GM18867 (cell line): ENCODE data around the gene ZFYVE28.
"Not testable (repeated sequence)": the region's sequence is repeated elsewhere in the genome, so short reads cannot be mapped to it uniquely, and the experiment has no call there.

Experiments
- ATAC-seq: cut with Tn5 transposase; IDR thresholded peaks from one replicate; pipeline ENCODE4 v1.9.1; 2021; ENCODE audit warnings: mild to moderate bottlenecking, moderate library complexity; ENCODE audit not compliant: unreplicated experiment

ZFYVE28 gene

DNA sequence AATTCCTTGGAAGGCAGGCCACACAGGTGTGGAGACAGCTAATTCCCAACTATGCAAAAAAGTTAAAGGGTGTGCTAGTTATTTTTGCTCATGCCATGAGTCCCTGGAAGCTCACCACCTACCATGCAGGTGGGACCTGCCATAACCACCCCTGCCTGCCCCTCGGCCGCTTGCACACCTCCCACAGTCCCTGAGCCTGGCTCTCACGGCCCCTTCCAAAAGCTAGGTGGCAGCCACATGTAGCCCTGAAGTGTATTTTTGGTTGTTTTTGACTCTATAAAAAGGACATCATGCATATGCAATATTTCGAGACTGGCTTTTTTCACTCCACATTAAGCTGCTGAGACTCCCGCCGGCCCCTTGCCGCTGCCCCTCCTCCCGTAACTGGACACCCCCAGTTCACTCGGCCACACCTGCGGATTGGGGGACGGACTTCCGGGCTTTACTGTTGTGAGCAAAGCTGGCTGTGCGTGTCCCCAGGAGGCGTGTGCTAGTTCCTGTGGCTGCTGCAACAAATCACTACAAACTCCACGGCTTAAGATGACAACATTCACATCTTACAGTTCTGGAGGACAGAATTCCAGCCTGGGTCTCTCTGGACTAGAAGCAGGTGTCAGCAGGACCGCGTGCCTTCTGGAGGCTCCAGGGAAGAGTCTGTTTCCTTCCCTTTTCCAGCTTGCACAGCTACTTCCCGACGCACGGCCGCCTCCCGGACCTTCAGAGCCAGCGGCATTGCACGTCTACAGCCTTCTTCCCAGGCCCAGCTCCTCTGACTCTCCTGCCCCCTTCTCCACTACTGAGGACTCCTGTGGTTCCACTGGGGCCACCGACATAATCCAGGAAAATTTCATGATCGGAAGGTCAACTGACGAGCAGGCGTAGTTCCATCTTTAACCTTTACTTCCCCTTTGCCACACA is 24.8 kb downstream of the ZFYVE28 start:
- ATAC-seq: peak; percentile 52

- ATAC-seq: no peak
These were observed 27.5 kb downstream of the ZFYVE28 start for GRCh38 chr4:2390784-2391421.

GRCh38 chr4:2390146-2390545 is 28.3 kb downstream of the ZFYVE28 start:
- ATAC-seq: no peak

DNA sequence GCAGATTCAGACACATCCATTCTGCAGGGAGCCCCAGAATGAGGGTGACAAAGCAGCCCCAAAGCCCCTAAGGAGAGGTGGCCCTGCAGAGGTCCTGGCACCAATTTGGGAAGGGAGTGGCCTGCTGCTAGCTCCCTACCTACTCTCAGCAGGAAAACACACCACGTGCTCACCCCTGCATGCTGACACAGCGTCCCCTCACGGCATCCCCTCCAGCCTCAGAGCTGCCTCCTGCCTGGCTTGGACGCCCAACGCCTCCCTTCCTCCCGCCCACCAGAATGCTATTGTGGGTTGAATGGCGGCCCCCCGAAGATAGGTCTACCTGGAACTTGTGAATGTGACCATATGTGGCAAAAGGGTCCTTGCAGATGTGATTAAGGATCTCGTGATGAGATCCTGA is 28.8 kb downstream of the ZFYVE28 start:
- no peak for ATAC-seq

- no peak for ATAC-seq
These were observed 29.8 kb downstream of the ZFYVE28 start for GRCh38 chr4:2388429-2389182.

DNA sequence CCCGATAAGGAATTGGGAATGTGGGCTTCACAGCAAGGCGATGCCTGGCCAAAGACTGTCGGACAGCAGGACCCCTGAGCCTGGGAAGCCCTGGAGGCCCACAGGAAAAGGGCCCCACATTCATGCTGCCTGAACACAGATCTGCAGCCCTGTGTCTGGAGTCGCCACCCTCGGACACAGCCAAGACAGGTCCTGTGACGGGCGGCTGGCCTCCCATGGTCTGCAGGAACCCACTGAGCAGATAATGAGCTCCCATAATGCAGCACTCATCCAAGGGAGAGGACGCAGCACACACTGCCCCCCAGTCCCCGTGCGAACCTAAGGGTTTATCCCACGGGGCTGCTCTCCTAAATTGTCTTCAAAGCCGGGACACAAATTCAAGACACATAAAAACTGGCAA is 30.6 kb downstream of the ZFYVE28 start:
- no peak for ATAC-seq

DNA sequence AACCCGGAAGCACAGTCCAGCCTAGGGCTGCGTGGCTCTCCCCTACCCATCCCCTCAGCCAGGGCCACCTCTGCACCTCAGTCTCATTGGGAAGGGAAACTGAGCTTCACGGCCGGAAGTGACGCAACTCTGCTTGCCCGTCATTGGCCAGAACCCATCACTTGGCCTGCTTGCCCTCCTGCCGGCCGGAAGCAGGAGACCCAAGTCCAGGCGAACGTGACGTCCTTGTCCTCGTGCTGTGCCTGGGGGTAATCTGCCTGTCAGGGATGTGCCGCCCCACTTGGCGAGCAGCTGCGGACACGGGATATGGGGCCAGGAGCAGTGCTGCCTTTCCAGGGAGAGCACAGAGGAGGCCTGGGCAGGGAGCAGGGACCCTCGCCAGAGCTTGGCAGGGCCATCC is 31.2 kb downstream of the ZFYVE28 start:
- no peak for ATAC-seq

DNA sequence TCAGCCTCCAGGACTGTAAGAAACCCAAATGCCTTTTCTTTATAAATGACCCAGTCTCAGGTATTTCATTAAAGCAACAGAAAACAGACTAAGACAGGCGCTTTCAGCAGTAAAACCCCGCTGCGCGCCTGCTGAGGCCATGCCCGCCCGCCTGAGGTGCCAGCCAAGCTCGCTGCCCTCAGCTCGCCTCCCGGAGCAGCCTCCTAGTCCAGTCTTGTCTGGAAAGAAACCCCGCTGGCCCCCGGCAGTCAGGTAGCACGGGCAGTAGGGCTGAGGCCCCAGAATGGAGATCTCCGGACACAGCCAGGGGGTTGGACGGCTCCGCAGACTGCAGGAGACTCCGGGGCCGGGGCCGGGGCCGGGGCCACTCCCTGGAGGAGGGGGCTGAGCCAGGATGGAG is 31.7 kb downstream of the ZFYVE28 start:
- no peak for ATAC-seq

GRCh38 chr4:2385516-2385915 is 32.9 kb downstream of the ZFYVE28 start:
- ATAC-seq: no peak

- ATAC-seq: no peak
These were observed 34.2 kb downstream of the ZFYVE28 start for GRCh38 chr4:2384245-2384644.

GRCh38 chr4:2383760-2384159 is 34.7 kb downstream of the ZFYVE28 start:
- no peak for ATAC-seq

DNA sequence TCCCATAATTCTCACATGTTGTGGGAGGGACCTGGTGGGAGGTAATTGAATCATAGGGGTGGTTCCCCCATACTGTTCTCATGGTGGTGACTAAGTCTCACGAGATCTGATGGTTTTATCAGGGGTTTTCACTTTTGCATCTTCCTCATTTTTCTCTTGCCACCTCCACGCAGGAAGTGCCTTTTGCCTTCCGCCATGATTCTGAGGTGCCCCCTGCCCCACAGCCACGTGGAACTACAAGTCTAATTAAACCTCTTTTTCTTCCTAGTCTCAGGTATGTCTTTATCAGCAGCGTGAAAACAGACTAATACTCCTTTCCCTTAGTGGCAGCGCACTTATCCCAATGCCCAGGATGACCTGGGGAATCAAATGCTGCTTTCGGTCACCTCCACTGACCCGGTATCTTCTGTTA is 35.2 kb downstream of the ZFYVE28 start:
- ATAC-seq: not testable (repeated sequence)

DNA sequence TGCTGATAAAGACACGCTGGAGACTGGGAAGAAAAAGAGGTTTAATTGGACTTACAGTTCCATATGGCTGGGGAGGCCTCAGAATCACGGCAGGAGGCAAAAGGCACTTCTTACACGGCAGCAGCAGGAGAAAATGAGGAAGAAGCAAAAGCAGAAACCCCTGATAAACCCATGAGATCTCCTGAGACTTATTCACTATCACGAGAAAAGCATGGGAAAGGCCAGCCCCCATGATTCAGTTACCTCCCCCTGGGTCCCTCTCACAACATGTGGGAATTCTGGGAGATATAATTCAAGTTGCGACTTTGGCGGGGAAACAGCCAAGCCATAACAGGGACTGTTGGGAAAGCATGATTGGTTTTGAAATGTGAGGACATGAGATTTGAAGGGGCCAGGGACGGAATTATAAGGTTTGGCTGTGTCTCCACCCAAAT is 35.7 kb downstream of the ZFYVE28 start:
- ATAC-seq: not testable (repeated sequence)

DNA sequence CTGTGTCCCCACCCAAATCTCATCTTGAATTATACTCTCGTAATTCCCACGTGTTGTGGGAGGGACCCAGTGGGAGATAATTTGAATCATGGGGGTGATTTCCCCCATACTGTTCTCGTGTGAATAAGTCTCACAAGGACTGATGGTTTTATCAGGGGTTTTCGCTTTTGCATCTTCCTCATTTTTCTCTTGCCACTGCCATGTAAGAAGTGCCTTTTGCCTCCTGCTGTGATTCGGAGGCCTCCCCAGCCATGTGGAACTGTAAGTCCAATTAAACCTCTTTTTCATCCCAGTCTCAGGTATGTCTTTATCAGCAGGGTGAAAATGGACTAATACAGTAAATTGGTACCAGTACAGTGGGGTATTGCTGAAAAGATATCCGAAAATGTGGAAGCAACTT is 37.9 kb downstream of the ZFYVE28 start:
- not testable (repeated sequence) for ATAC-seq

DNA sequence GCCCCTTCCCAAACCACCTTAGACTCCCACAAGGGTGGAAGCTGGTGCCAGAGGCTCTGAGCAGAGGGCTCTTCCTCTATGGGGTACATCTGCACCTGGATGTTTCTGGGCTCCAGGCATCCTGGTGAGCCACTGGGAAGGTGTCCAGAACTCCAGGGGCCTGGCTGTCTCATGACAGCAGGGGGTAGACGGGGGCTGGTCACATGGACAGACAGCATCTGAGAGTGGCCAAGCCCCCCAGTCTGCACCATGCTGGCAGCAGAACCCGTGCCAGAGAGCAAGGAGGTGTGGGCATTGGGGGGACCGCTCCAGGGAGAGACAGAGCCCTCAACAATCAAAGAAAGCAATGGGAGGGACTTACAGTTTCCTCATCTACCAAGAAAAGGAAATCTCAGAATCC is 39.5 kb downstream of the ZFYVE28 start:
- no peak for ATAC-seq

DNA sequence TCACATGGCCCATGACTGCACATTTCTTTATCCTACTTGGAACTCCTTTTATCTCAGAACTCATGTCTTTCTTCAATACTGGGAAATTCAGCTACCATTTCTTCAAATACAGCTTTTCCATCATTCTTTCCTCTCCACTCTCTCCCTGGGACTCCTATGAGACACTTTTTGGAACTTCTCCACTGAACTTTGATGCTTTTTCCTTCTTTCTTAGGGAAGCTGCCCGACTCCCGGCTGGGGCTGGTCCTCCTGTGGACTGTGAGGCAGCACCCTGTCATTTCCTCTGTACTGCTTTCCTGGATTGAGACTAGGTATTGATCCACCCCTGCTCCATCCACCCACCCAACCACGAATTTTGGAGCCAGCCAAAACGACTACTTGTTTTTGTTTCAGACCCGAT is 40.0 kb downstream of the ZFYVE28 start:
- ATAC-seq: no peak

DNA sequence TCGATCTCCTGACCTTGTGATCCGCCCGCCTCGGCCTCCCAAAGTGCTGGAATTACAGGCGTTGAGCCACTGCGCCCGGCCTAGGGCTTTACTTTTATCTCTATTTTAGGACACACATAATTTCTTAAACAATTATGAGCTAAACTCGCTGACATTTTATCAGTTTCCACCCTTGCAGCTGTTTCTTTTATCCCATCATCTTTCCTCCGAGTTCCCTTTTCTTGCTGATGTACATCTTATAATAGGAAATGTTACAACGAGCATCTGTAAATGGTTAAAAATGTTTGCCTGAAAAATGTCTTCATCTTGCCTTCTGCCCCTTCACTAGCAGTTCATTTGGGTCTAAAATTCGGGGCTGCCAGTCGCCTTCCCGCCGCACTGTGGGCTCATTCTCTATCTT is 41.2 kb downstream of the ZFYVE28 start:
- ATAC-seq: no peak

DNA sequence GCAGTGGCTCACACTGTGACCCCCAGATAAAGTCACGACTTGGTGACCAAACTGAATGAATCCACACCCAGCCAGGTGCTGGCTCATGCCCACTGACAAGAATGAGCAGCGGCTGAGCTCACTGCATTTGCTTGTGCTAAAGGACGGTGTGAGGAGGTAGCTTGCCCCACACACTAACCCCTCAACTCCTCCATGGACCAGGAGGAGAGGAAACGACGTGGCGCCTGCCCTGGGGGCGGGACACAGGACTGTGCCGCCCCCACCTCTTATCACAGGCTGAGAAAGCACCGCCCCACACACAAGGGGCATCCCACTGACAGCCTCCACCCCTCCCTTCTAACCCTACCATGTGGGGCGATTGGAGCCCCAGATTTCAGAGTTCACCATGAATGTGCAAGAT is 43.0 kb downstream of the ZFYVE28 start:
- ATAC-seq: no peak

- ATAC-seq: no peak
These were observed 44.9 kb downstream of the ZFYVE28 start for GRCh38 chr4:2373532-2373931.

DNA sequence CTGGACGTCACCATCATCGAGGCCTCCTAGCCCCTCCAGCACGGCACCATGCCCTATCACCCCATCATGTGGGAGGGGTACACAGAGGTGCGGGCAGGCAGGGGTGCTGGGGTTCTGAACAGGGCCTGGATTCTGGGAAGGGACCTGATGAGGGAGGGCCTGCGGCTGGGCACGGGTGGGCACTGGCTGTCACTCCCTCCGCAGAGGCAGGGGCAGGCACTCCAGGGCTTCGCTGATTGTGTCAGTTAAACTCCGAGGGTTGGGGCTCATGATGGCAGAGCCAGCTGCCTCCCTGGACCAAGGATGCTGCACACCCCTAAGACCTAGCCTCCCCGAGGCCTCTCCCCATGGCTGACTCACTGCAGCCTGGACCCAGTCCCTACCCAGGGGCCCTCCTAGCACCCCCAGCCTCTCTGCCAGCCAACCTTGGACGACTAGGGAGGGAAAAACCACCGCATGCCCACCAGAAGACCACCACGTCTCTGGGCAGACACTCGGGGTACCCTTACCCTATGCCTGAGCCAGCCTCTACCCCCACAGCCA is 45.9 kb downstream of the ZFYVE28 start:
- ATAC-seq: no peak

DNA sequence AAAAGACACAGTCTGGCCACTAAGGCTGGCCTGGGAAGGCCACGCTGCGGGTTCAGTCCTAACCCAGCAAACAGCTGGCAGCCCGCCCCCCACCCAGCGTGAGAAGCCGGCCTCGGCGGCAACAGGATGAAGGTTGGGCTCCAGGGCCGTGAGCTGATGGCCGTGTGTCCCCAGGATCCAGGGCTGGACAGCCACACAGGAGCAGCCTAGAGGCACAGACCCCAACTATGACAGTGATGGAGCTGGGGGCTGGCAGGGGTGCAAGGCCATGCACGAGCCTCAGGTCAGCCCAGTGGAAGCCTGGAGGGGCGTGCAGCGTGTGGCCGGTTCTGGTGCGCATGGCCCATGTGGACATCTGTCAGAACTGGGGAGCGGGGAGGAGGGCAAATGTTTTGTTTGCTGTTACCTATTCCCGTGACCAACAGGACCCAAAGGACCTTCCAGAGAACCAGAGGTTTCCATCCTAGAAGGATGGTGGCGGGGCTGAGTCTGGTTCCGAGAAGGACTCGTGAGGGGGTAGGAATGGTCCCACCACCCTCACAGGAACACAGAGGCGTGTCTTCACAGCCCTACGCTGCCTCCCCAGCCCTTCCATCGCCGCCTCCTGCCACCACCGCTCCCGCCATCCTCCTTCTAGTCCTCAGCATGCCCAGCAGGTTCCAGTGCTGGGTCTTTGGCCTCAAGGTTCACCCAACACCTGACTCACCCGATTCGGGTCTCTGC is 46.5 kb downstream of the ZFYVE28 start:
- no peak for ATAC-seq
